Stimulated activated CD8-positive, alpha-beta memory T cell treated with anti-CD3 and anti-CD28 coated beads, Interleukin-2, amount 100 ng/mL, for 48 hours (primary cell): ENCODE measurements around the gene UBC.
"Not testable (repeated sequence)": the region's sequence is repeated elsewhere in the genome, so short reads cannot be mapped to it uniquely, and the experiment has no call there.

Experiments used
- DNase-seq, 2 donors: peaks; one replicate each; pipeline ENCODE4 v3.0.0-alpha.2; 2020; ENCODE audit warnings: low read depth in 2 of 2

The UBC gene

GRCh38 chr12:124931528-124931927 is 17.1 kb upstream of the UBC start:
- not testable (repeated sequence) for DNase-seq

GRCh38 chr12:124930586-124930985 is 16.1 kb upstream of the UBC start:
- no peak for DNase-seq

GRCh38 chr12:124929649-124930419 is 15.4 kb upstream of the UBC start:
- no peak for DNase-seq

- no peak for DNase-seq
These were observed 14.6 kb upstream of the UBC start for GRCh38 chr12:124928912-124929530.

GRCh38 chr12:124928095-124928911 is 13.9 kb upstream of the UBC start:
- peak; percentile 30 to 44 for DNase-seq

- peak; percentile 77 to 94 for DNase-seq
These were observed 13.0 kb upstream of the UBC start for GRCh38 chr12:124927201-124928094.

- DNase-seq: not testable (repeated sequence)
These were observed 11.3 kb upstream of the UBC start for GRCh38 chr12:124925782-124926181.

GRCh38 chr12:124925117-124925516 is 10.7 kb upstream of the UBC start:
- DNase-seq: no peak

GRCh38 chr12:124923905-124924734 is 9.7 kb upstream of the UBC start:
- no peak for DNase-seq

- DNase-seq: peak; percentile 64 to 78
These were observed 7.0 kb upstream of the UBC start for GRCh38 chr12:124921200-124922031.

GRCh38 chr12:124920353-124920935 is 6.0 kb upstream of the UBC start:
- no peak for DNase-seq

- no peak for DNase-seq
These were observed 5.3 kb upstream of the UBC start for GRCh38 chr12:124919521-124920352.

GRCh38 chr12:124918622-124918988 is 4.2 kb upstream of the UBC start:
- DNase-seq: not testable (repeated sequence)

- DNase-seq: no peak
These were observed 3.6 kb upstream of the UBC start for GRCh38 chr12:124917841-124918621.

- peak; percentile 81 to 87 for DNase-seq
These were observed 2.8 kb upstream of the UBC start for GRCh38 chr12:124917135-124917840.

GRCh38 chr12:124916374-124917134 is 2.1 kb upstream of the UBC start:
- no peak for DNase-seq
